ENCODE data around the gene DDOST.

DDOST gene

DNA sequence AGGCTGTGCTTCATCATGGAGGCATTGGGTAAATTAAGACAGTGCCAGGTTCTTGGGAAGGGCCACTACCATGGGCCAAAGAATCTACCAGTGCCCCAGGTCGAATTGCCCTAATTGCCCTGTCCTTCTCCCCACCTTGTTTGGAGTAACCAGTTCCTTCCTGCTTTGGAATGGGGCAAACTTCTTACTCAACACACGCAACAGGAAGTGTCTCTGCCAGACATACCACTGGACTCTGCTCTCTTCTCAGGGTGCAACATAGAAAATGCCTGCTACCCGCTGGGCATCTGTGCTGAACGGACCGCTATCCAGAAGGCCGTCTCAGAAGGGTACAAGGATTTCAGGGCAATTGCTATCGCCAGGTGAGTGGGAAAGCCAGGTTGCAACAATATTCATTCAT, 56.5 kb downstream of the DDOST start:
- Histone ChIP-seq H4K20me1 (ENCODE audit: insufficient read depth, low read length) (no peaks in the 10 kb centered on the region), H3K27me3 (ENCODE audit: insufficient read depth, low read length, poor library complexity) (peaks cover 3% of the 10 kb centered on the region), H3K4me1 (ENCODE audit: insufficient read depth, low read length) (no peaks in the 10 kb centered on the region), H2AFZ (ENCODE audit: low read depth, low read length) (no peak overlapping the region), H3K9me3 (ENCODE audit: insufficient read depth, low read length, severe bottlenecking) (no peaks in the 10 kb centered on the region), H3K27ac (ENCODE audit: low read length) (no peak overlapping the region), H3K36me3 (ENCODE audit: insufficient read depth, low read length) (no peaks in the 10 kb centered on the region), H3K4me2 (ENCODE audit: insufficient read depth, low read length) (no peak overlapping the region), H3K9ac (ENCODE audit: low read depth, low read length) (no peak overlapping the region), H3K4me3 (ENCODE audit: low read depth in 1 of 2, low read length in 2 of 2) (no peak overlapping the region), H3K79me2 (ENCODE audit: insufficient read depth, low read length) (no peaks in the 10 kb centered on the region)
- DNase-seq = no peak
- TF ChIP-seq, protein P1, sequence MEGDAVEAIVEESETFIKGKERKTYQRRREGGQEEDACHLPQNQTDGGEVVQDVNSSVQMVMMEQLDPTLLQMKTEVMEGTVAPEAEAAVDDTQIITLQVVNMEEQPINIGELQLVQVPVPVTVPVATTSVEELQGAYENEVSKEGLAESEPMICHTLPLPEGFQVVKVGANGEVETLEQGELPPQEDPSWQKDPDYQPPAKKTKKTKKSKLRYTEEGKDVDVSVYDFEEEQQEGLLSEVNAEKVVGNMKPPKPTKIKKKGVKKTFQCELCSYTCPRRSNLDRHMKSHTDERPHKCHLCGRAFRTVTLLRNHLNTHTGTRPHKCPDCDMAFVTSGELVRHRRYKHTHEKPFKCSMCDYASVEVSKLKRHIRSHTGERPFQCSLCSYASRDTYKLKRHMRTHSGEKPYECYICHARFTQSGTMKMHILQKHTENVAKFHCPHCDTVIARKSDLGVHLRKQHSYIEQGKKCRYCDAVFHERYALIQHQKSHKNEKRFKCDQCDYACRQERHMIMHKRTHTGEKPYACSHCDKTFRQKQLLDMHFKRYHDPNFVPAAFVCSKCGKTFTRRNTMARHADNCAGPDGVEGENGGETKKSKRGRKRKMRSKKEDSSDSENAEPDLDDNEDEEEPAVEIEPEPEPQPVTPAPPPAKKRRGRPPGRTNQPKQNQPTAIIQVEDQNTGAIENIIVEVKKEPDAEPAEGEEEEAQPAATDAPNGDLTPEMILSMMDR (IDR thresholded peaks at IDR 0.05; ENCODE audit: borderline replicate concordance, extremely low read depth, low read length, poor library complexity, severe bottlenecking) = no peak
- no peak for ATAC-seq (ENCODE audit: insufficient read depth, low read depth)

DNA sequence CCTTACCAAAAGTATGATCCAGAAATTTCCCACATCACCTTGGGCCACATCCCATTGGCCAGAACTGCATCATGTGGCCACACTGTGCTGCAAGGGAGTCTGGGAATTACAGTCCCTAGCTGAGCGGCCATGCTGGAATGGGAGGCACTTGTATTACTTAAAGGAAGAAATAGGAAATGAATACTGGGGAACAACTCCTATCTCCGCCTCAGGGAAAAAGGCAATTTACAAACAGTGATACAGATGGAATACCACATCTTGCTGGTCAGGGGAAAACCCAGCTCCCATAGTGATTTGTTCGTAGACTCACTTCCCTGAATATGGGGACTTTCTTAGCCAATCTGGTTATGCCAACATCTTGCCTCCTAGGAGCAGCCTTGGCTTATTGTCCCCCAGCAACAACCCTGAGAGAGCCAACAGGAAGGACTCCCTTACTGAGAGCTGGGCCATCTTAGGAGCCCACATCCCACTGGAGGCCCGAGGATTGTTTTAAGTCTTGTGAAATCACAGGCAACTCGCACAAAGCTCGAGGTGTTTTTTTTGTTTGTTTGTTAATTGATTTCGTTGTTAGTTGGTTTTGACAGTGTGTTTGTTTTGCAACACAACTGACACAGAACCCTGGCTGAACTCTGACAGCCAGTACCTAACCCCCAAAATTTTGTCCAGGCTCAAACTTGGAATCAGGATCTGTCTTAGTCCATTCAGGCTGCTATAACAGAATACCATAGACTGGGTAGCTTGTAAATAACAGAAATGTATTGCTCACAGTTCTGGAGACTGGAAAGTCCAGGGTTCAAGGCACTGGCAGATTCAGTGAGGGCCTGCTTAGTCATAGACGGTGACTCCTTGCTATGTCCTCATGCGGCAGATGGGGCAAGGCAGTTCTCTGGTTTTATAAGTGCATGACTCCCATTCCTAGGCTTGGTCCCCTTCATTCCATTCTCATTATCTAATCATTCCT, 57.4 kb downstream of the DDOST start:
- H2AFZ ChIP-seq (ENCODE audit: low read depth, low read length) = no peak overlapping the region
- ATAC-seq (ENCODE audit: insufficient read depth, low read depth) (no peak), DNase-seq (no peak)
- no peaks in the 10 kb centered on the region for H3K9me3 ChIP-seq (ENCODE audit: insufficient read depth, low read length, severe bottlenecking)
- H3K4me2 ChIP-seq (ENCODE audit: insufficient read depth, low read length) = no peak overlapping the region
- H3K36me3 ChIP-seq (ENCODE audit: insufficient read depth, low read length) = no peaks in the 10 kb centered on the region
- H3K79me2 ChIP-seq (ENCODE audit: insufficient read depth, low read length) = no peaks in the 10 kb centered on the region
- no peaks in the 10 kb centered on the region for H3K4me1 ChIP-seq (ENCODE audit: insufficient read depth, low read length)
- no peaks in the 10 kb centered on the region for H4K20me1 ChIP-seq (ENCODE audit: insufficient read depth, low read length)
- no peak overlapping the region for H3K27ac ChIP-seq (ENCODE audit: low read length)
- TF ChIP-seq, protein P1 (IDR thresholded peaks at IDR 0.05; ENCODE audit: borderline replicate concordance, extremely low read depth, low read length, poor library complexity, severe bottlenecking) = no peak
- no peak for TF ChIP-seq EZH2 (IDR thresholded peaks at IDR 0.05; ENCODE audit: borderline replicate concordance, low read depth, low read length, severe bottlenecking)
- H3K9ac ChIP-seq (ENCODE audit: low read depth, low read length) = no peak overlapping the region
- H3K4me3 ChIP-seq (ENCODE audit: low read depth in 1 of 2, low read length in 2 of 2) = no peak overlapping the region
- peaks cover 3% of the 10 kb centered on the region for H3K27me3 ChIP-seq (ENCODE audit: insufficient read depth, low read length, poor library complexity)

DNA sequence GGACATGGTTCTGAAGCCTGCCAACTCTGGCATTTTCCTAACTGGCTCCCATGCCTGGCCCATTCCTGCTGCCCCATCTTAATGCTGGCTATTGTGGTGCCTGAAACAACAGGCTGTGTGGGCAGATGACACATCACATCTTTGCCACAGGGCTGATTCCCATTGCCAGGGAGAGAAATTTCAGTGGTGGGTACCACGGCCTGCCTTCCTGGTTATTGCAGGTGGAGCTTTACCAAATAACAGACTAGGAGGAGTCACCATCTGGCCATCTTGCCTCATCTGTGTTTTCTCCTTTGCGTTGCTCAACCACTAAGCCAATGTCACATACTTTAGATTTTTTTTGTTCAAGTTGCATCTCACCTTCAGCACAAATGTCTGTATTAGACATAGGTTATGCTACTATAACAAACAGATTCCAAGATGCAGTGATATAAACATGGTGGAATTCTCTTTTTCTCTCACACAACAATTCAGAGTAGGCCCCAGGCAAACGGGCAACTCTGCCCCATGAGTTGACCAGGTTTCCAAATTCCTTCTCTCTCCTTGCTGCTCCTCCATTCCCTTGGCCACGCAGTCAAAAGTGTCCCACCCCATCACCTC, 58.2 kb downstream of the DDOST start:
- H3K27ac ChIP-seq (ENCODE audit: low read length) = no peak overlapping the region
- peaks cover 2% of the 10 kb centered on the region for H3K27me3 ChIP-seq (ENCODE audit: insufficient read depth, low read length, poor library complexity)
- no peaks in the 10 kb centered on the region for H3K36me3 ChIP-seq (ENCODE audit: insufficient read depth, low read length)
- no peak overlapping the region for H2AFZ ChIP-seq (ENCODE audit: low read depth, low read length)
- no peaks in the 10 kb centered on the region for H3K4me1 ChIP-seq (ENCODE audit: insufficient read depth, low read length)
- no peak overlapping the region for H3K4me2 ChIP-seq (ENCODE audit: insufficient read depth, low read length)
- H3K9ac ChIP-seq (ENCODE audit: low read depth, low read length) = no peak overlapping the region
- no peak for TF ChIP-seq EZH2 (IDR thresholded peaks at IDR 0.05; ENCODE audit: borderline replicate concordance, low read depth, low read length, severe bottlenecking)
- TF ChIP-seq, protein P1 (IDR thresholded peaks at IDR 0.05; ENCODE audit: borderline replicate concordance, extremely low read depth, low read length, poor library complexity, severe bottlenecking) = no peak
- H3K79me2 ChIP-seq (ENCODE audit: insufficient read depth, low read length) = no peaks in the 10 kb centered on the region
- H3K4me3 ChIP-seq (ENCODE audit: low read depth in 1 of 2, low read length in 2 of 2) = no peak overlapping the region
- ATAC-seq (ENCODE audit: insufficient read depth, low read depth) (no peak), DNase-seq (no peak)
- no peaks in the 10 kb centered on the region for H3K9me3 ChIP-seq (ENCODE audit: insufficient read depth, low read length, severe bottlenecking)
- H4K20me1 ChIP-seq (ENCODE audit: insufficient read depth, low read length) = no peaks in the 10 kb centered on the region
